GM18511 (cell line): ENCODE results near the gene CBX1.
A peak's percentile ranks its signal among the peaks of the same experiment; 100 is the strongest.
"Not testable (repeated sequence)": the region's sequence is repeated elsewhere in the genome, so short reads cannot be mapped to it uniquely, and the experiment has no call there.

ENCODE experiments used
- ATAC-seq: cut with Tn5 transposase; IDR thresholded peaks from one replicate; pipeline ENCODE4 v1.9.1; 2021; ENCODE audit warnings: mild to moderate bottlenecking, moderate library complexity; ENCODE audit not compliant: unreplicated experiment

Gene CBX1

DNA sequence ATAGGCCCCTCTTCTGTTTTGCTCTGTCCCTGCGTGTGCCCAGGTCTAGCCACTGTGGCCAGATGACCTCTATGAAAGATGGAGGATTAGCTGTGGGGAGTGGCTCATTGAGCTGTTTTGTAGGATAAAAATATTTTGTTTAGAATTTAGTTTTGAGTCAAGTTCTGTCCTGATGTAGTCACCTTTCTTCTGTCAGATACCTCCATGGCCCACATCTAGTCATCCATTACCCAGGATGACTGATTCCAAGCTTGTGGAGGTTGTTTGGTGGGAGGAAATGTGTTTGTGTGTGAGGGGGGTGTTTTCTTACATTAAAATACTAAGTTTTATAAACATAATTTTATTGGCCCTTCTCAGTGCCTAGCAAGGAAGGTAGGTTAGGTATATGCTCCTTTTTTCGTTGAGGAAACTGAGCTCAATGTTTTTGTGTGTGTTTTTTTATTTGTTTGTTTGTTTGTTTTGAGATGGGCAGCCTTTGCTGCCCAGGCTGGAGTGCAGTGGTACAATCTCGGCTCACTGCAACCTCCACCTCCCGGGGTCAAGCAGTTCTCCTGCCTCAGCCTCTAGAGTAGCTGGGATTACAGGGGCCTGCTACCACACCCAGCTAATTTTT, 22.6 kb upstream of the CBX1 start:
- no peak for ATAC-seq

DNA sequence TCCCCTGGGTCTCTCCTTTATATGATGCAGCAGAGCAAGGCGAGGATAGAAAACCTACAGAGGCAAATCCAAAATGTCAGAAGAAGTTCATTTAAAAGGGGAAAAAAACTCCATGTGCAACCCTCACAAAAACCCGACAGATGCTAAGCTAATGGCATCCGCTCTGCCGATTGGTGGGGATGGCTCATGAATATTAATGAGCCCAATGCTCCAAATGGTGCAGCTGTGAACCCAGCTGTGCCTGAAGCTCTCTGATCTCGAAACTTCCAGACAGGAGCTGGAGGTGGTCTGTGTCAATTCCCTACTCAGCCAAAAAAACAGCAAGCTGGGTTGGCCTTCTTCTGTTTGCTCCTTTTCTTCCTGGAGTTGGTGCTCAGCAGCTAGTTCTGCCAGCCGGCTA, 21.8 kb upstream of the CBX1 start:
- no peak for ATAC-seq

DNA sequence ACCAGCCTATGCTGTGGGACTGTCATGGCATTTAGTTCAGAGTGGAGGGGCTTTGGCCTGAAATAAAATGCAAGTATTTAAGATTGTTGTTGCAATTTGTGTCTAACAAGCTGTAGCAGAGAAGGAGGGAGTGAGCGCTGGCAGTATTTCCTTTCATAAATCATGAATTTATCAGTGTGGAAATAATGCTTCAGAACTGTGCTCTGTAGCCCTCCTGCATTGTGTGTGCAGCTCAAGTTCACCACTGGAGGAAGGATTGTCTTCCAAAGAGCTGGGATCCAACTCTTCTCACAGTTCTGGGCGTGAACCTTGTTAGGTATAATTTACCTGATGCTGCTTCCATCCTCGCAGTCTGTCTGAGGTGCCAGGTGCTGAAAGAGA, 21.4 kb upstream of the CBX1 start:
- ATAC-seq: no peak

DNA sequence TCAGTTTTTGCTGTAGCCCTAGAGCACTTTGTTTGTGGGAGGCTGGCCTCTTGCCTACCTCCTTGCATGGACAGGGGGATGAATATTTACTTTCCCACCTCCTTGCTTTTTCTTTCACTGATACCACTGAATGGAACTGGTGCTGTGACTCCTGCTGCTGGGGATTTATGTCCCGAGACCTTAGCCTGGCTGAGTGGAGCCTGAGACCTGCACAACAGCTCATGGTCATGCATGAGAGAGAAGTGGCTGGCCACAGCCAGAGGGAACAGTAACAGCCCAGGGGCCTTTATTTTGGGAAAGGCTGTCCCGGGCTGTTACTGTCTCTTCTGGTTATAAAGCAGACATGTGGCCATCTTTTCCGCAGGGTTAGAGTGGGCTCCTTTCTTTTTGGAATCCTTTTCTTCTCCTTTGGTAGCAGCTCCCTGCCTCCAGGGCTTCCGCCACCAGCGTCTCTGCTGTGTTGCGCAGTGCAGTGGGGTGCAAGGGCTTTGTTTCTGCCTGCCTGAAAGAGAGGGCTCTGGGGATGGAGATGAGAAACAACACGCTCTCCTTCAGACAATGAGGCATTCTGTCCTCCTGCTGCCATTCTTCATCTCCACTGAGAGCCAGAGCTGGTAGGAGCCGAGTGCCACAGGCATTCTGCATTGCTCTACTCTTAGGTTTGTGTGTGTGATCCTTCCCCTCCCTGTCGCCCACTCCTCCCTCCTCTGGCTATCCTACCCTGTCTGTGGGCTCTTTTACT, 20.8 kb upstream of the CBX1 start:
- no peak for ATAC-seq

DNA sequence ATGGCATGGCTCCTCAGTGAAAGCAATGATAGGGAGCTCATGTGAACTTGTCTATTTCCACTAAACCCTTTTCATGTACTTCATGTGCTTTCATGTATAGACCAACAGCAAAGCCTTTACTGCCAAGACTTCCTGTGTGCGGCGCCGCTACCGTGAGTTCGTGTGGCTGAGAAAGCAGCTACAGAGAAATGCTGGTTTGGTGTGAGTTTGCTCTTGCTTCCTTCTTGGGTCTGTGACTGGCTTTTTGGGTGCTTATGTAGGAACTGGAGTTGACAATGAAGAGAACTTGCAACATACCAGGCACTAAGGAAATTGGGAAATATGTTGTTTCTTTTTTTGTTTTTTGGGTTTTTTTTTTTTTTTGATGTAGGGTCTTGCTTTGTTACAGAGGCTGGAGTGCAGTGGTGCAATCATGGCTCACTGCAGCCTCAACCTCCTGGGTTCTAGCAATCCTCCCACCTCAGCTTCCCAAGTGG, 12.0 kb upstream of the CBX1 start:
- peak; percentile 65 for ATAC-seq

DNA sequence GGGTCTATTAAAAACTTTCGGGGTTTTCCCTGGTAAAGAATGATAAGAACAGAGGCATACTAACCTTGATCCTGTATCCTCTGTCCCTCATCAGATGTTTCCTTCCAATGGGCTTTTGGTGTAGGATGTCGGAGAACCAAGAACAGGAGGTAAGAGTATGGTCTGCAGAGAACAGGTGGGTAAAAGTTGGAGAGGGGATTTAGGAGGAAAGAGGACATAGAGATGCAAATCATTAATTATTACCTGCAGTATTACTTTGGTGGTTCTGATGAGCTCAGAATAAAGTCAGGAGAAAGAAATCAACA, 10.6 kb upstream of the CBX1 start:
- no peak for ATAC-seq

DNA sequence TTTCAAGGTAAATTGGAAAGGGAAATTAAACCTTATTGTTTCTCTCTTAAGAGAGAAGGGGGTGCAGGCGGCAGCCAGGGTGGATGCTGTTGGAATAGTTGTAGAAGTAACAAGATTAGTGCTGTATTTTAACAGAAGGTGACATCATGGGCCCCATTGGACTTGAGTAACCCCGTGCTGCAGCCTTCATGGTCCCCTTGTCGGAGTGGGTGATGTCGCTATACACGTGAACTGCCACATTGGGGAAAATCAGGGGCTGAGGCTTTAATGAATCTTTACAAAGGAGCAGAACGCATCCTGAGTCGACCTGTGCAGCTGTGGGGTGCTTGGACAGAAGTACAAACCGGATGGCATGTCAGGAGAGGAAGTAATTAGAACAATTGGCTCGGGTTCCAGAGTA, 9.5 kb upstream of the CBX1 start:
- ATAC-seq: no peak

DNA sequence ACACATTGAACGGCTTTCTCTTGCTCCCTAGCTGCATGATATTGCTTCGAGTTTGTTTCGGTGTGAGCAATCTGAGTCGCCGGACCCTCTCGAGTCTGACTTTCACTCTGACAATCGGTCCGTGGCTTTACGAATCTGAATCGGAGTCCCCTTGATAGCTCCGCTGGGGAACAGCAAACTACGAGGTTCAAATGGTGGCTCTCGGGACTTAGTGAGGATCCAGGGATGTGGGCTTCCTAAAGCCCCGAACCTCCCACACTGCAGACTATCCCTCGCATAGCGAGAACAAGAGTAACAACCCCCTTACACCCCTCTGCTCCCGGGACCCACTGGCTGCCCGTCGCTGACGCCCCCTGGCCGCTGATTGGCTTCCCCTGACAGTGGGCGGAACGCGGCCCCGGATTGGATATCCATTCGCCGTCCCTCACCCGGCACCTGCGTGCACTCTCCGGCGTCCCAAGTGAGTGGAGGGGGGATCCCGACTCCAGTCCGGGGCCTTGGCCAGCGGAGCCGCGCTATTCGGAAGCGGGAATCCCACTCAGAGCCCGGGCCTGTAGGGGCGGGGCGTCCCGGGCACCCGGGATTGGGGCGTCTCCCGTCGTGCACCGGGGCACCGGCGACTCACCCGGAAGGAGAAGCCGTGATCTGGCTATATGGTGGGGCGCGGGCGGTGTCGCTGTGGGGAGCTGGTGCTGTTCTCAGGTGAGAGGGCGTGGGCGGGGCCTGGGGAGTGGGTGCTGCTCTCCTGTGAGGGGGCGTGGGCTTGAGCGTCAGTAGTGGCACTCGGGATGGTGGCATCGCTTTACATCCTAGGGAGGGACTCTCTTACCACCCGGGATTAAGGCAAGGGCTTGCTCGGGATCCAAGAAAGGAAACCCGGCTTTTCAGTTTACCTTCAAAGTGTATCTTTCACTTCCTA, 6.1 kb upstream of the CBX1 start, which contains the start of gene SNX11:
Gene SNX11, plus strand, starts transcription at position 630 of the 919 bp plus-strand sequence. CDS start 4,278 bp downstream, outside the sequence.
- peak; percentile 85 for ATAC-seq

DNA sequence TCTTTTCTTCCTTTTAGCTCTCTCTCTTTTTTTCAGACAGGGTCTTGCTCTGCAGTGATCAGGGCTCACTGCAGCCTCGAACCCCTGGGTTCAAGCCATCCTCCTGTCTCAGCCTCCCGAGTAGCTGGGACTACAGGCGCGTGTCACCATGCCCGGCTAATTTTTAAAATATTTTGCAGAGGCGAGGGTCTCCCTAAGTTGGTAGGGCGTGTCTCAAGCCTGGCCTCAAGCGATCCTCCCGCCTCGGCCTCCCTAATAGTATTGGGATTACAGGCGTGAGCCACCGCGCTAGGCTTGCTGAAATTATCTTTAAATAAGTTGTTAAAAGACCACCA, 5.5 kb upstream of the CBX1 start:
- no peak for ATAC-seq

DNA sequence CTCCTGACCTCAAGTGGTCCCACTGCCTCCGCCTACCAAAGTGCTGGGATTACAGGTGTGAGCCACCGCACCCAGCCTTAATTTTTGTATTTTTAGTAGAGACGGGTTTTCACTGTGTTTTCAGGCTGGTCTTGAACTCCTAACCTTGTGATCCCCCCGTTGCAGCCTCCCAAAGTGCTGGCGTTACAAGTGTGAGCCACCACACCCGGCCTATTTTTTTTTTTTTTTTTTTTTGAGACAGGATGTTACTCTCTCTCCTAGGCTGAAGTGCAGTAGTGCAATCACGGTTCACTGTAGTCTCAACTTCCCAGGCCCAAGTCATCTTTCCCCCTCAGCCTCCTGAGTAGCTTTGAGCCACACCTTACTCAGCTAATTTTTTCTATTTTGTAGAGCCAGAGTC, 3.2 kb upstream of the CBX1 start:
- ATAC-seq: no peak

DNA sequence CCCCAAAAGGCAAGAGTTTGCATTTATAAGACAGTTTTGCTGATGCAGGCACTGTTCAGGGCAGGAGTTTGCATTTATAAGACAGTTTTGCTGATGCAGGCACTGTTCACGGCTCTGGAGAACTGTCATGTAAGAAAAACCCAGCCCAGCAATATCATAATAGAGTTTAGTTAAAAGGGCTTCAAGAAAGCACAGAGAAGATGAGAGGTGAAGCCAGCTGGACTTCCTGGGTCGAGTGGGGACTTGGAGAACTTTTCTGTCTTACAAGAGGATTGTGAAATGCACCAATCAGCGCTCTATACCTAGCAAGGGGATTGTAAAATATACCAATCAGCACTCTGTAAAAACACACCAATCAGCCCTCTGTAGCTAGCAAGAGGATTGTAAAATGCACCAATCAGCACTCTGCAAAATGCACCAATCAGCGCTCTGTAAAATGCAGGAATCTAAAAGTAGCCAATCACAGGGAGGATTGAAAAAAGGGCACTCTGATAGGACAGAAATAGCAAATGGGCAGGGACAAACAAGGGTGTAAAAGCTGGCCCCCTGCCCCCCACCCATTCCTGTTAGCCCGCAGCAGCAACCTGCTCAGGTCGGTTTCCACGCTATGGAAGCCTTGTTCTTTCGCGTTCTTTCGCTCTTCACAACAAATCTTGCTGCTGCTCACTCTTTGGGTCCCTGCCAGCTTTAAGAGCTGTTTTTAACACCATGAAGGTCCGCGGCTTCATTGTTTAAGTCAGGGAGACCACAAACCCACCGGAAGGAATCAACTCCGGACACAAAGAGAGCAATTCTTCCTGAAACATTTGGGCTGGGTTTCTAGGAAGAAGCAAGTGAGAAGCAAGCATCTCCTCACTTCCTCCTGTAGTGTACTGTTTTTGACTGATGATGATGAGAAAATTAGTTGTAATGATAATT, 1.8 kb upstream of the CBX1 start:
- ATAC-seq: no peak

DNA sequence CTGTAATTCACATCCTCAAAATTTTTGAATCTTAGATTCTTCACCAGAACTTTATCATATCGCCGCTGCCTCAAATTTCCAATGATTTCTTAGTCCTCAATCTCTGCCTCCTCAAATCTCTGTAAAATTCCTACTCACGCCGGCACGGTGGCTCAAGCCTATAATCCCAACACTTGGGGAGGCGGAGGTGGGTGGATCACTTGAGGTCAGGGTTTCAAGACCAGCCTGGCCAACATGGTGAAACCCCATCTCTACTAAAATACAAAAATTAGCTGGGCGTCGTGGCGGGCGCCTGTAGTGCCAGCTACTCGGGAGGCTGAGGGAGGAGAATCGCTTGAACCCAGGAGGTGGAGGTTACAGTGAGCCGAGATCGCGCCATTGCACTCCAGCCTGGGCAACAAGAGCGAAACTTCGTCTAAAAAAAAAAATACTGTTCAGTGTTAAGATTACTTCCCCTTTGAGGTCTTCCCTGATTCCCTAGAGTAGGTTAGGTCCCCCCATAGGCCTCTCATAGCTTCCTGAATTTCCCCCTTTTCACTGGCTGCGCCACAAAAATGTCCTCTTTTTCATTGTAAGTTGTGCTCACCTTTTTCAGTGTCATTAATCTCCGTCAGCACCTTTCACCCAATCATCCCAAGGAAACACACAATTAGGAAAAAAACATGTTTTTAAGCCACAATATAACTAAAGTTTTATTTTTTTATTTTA, 919 bp upstream of the CBX1 start:
- no peak for ATAC-seq

DNA sequence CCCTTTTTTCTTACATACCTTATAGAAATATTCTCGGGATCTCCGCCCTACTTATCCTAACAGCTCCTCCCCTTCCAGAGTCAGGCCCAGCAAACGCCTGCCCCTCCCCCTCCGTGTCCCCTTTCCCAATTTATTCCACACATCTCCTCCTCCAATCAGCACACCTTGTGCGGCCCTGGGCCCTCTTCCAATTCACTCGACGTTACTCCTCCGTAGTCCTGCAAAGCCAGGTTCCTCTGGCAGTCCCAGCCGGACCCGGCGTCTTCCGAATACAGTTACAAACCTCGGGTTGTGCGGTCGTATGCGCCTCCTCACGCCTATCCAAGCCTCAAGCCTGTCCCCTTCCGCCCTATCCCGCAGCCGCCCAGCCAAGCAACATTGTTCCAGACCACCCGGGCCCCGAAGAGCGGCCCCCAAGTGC, 677 bp downstream of the CBX1 start:
- ATAC-seq: no peak

DNA sequence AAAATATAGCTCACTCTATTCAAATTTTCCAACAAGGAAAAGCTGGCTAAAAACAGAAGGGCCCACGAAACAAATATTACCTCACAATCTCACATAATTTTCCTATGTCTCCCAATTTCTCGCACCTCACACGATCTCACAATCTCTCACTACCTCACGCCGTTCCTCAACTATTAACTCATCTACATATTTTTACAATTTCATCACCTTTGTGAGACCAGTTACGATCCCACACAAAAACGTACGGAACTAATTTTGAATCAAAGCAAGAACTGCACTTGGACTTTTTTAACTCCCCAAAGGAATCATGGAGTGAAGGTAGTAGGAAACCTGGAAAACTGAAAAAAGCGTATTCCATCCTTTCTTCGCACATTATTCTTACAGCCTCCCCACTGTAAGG, 1.1 kb downstream of the CBX1 start:
- no peak for ATAC-seq

DNA sequence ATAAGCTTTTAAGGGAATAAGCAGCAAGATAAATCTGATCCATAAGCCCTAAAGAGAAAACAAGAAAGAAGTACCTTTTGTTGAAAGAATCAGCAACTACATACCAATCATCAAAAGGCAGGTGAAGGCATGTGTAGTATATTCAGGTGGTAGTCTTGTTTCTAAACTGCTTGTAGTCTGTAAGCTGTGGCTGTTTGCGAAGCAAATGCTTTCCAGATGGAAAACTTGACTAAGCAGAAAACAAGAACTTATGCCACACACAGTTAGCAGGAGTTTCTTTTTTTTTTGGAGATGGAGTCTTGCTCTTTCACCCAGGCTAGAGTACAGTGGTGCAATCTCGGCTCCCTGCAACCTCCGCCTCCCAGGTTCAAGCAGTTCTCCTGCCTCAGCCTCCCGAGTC, 5.7 kb downstream of the CBX1 start:
- no peak for ATAC-seq

DNA sequence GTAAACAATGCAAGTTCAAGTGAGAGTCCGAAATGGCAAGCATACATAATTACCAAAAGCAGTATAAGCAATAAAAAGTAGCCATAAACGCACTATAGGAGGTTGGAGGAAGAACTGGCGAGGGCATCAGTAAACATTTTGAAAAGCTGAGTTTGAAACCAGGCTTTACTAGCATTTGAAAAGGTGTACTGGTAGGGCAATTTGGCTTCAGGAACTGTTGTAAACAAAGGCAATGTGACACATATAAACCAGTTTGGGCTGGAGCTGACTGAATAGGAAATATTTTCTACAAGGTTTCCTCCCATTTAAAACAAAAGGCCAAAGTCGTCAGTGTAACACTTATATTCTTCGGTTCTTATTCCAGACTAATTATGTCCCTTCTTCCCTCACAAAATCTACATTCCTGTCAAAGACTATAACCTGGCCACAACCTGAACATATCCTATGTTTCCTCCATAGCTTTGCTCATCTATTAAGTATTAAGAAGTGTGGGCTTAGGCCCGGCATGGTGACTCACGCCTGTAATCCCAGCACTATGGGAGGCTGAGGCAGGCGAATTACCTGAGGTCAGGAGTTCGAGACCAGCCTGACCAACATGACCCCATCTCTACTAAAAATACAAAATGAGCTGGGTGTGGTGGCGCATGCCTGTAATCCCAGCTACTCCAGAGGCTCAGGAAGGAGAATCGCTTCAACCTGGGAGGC, 7.8 kb downstream of the CBX1 start:
- no peak for ATAC-seq

DNA sequence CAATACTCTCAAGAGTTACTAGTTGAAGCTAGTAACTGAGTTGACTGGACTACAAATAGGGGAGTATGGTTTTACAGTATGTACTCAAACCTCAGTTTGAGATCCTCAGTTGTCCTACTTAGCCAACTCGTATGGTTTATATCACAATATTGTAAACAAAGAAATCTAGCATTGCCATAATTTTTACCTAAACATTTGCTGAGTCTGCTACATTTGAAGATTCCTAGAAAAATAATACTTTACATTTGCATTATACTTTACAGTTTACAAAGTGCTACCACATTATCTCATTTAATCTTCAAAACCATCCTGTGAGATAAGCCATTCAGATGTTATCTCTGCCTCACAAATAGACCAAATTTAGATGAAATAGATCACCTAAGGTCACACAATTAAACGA, 16.3 kb downstream of the CBX1 start:
- no peak for ATAC-seq

DNA sequence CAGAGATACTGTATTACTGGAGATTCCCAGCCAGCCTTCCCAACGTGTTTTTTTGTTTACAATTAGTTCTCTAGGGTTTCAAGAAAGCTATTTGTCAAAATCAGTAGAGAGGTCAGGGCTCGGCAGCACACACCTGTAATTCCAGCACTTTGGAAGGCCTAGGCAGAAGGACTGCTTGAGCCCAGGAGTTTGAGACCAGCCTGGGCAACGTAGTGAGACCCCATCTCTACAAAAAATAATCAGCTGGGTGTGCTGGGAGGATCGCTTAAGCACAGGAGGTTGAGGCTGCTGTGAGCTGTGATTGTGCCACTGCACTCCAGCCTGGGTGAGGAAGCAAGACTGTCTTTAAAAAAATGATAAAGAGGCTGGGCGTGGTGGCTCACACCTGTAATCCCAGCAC, 19.4 kb downstream of the CBX1 start:
- no peak for ATAC-seq

DNA sequence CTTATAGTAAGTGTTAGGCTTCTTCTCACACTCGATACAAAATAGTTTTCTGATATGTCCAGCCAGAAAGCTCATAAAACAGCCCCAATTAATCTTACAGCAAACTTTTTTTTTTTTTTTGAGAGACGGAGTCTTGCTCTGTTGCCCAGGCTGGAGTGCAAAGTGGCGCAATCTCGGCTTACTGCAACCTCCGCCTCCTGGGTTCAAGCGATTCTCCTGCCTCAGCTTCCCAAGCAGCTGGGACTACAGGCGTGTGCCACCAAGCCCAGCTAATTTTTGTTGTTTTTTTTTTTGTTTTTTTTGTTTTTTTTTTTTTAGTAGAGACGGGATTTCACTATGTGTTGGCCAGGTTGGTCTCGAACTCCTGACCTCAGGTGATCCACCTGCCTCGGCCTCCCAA, 24.1 kb downstream of the CBX1 start:
- not testable (repeated sequence) for ATAC-seq
